ENCODE measurements around the gene FRAS1.
"Not testable (repeated sequence)": the region's sequence is repeated elsewhere in the genome, so short reads cannot be mapped to it uniquely, and the experiment has no call there.

The FRAS1 gene

DNA sequence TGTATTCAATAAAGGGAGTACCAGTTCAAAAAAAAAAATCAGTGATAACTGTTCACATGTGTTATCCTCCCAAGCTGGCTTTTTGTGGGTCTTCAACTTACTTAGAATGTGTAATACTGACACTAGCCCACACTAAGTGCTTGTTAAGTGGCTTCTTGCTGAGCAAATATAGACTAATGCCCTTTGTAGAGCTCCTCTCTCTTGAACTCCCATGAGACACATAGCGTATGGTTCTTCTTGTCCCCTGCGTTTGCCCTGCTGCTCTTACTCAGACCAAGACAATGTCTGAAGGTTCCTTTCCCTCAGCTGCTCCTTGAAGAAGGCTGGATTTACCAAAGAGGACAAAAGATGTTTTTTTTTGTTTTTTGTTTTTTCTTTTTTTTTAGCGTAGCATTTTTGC is 110.9 kb downstream of the FRAS1 start:
- TF ChIP-seq, protein P1, sequence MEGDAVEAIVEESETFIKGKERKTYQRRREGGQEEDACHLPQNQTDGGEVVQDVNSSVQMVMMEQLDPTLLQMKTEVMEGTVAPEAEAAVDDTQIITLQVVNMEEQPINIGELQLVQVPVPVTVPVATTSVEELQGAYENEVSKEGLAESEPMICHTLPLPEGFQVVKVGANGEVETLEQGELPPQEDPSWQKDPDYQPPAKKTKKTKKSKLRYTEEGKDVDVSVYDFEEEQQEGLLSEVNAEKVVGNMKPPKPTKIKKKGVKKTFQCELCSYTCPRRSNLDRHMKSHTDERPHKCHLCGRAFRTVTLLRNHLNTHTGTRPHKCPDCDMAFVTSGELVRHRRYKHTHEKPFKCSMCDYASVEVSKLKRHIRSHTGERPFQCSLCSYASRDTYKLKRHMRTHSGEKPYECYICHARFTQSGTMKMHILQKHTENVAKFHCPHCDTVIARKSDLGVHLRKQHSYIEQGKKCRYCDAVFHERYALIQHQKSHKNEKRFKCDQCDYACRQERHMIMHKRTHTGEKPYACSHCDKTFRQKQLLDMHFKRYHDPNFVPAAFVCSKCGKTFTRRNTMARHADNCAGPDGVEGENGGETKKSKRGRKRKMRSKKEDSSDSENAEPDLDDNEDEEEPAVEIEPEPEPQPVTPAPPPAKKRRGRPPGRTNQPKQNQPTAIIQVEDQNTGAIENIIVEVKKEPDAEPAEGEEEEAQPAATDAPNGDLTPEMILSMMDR (IDR thresholded peaks at IDR 0.05; ENCODE audit: low read depth, low read length), result no peak
- no peak overlapping the region for H3K4me3 ChIP-seq (ENCODE audit: low read depth, low read length)

DNA sequence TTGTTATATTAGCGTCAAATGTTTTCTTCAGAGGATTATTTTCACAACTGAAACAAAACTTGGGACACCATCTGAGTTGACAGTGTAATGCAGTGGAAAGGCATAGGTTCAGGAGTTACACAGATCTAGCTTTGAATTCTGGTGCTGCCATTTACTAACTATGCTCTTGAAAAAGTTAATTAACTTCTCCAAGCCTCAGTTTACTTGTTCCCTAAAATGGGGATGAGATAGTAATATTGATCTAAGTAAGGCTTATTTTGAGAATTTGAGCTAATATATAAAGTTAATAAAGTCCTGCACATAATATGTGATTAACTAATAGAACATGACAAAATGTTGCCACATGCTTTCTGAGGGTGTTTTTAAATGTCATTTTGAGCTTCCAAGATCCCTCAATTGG is 112.6 kb downstream of the FRAS1 start:
- TF ChIP-seq, protein P1 (IDR thresholded peaks at IDR 0.05; ENCODE audit: low read depth, low read length), result no peak

DNA sequence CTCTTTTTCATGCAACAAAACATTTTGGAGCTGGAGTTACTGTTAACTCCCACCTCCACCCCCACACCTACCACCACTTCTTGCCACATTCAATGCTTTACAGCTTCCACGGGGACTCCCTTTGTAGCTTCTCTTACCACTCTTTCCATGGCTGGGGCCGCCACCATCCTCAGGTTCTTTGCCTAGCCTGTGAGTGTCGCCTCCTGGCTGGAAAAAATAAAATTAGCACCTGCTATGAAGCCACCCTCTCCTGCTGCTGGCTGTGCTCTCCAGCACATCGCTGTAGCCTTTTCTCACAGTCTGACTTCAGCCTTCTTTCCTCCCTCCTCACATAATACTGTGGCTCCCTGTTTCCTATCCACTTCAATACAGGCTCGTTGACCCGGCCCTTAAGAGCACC is 114.4 kb downstream of the FRAS1 start:
- TF ChIP-seq, protein P1 (IDR thresholded peaks at IDR 0.05; ENCODE audit: low read depth, low read length), result no peak
- H3K4me3 ChIP-seq (ENCODE audit: low read depth, low read length), result no peak overlapping the region

More for the DNA sequence above, 112.6 kb downstream of the FRAS1 start:
- H3K4me3 ChIP-seq (ENCODE audit: low read depth, low read length), result no peak overlapping the region

DNA sequence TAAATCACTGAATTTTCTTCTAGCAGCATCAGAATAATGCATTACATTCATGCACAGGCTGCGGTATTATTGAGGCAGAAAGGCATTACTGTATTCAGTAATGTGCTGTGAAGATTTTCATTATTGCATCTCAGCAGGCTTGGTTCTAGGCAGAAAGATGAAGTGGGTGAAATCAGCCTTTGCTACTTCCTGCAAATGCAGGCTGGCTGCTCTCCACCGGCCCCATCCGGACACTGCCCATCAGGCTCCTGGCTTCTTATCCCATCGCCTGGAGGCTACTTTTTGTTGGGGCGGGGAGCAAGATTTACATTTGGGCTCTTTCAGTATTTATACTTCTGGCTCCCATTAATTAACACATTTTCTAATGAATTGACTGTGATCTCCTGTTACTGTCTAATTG is 117.8 kb downstream of the FRAS1 start:
- TF ChIP-seq, protein P1 (IDR thresholded peaks at IDR 0.05; ENCODE audit: low read depth, low read length), result no peak
- no peak overlapping the region for H3K4me3 ChIP-seq (ENCODE audit: low read depth, low read length)

DNA sequence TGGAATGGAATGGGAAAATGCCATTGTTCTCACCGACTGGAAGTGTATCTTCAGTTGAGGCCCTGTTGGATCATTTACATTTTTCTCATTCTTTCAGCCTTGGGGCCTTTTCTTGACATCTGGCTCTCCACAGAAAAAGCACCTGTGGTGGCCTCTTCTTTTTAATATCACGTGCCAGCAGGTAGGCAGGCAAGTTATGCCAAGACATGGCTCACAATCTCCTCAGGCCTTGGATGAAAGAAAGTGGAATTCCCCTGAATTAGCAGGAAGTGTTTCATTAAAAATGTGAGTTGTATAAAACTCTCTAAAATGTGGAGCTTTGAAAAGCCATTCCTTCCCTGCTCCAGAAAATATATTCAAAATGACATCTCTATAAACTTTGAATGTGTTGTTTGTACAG is 122.1 kb downstream of the FRAS1 start:
- TF ChIP-seq, protein P1 (IDR thresholded peaks at IDR 0.05; ENCODE audit: low read depth, low read length), result no peak
- H3K4me3 ChIP-seq (ENCODE audit: low read depth, low read length), result no peak overlapping the region

DNA sequence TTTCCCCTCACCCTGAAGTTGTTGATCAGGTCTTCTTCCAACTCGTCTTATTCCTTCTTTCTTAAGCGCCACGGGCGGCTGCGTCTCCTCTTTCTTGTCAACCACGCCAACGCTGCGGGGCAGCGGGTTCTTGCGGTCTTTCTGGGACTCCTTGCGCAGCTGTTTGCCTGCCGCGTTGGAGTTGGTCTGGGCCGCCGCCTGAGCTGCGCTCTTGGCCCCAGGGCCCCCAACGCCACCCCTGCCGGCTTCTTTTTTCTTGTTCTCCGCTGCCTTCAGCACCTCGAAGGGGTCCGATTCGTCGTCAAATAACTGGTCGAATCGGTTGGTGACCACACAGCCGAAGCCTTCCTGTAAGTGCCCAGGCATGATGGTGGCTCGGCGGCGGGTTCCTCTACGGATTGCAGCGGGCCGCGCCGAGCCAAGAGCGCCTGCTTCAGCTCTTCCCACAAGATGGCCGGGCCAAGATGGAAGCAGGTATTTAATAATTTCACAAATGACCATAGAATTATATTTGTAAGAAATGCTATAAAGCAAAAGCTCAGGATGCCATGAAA is 124.6 kb downstream of the FRAS1 start:
- H3K4me3 ChIP-seq (ENCODE audit: low read depth, low read length), result not testable (repeated sequence)

DNA sequence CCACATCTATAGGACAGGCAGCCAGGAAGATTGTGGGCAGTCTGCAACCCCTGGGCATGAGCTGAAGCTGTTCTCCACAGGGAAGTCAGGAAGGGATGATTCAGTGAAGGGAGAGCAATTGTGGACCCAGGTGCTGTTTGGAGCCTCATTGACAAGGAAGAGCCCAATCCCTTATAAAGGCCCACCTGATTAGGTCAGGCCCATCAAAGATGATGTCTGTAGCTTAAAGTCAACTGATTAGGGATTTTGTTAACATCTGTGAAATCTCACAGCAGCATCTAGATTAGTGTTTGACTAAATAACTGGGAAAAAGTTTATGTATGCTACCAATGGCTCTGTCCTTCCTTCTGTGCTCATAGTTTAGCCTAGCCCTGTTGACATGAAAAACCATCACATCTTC is 127.5 kb downstream of the FRAS1 start:
- H3K4me3 ChIP-seq (ENCODE audit: low read depth, low read length), result no peak overlapping the region
- TF ChIP-seq, protein P1 (IDR thresholded peaks at IDR 0.05; ENCODE audit: low read depth, low read length), result no peak

DNA sequence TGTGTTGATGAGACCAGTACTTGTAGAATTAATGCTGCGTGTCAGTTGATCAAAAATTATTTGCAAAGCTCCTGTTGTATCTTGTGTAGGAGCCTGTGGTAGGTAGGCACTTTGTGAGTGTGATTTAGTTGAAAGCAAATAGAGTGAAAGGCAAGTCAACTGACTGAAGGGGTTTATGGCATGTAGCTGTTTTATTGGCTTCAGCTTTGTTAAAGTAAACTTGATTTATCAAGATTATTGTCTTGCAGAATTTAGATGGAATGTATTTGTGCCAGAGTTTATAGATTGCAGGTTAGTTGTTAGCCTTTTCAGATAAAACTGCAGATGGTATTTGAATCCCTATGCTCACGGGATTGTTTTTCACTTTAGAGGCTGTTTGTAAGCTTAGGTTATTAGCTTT is 128.0 kb downstream of the FRAS1 start:
- TF ChIP-seq, protein P1 (IDR thresholded peaks at IDR 0.05; ENCODE audit: low read depth, low read length), result no peak
- no peak overlapping the region for H3K4me3 ChIP-seq (ENCODE audit: low read depth, low read length)
